ENCODE data around the gene GOLGB1. TPM values are rescaled to one million over a fixed set of nuclear protein-coding genes. Genes with fewer than 3 reads are reported as not detected.

Gene GOLGB1
- total RNA-seq, 1 experiment from 2014 or later, result 31.3 TPM

GRCh38 chr3:121698901-121699300, 50.6 kb downstream of the GOLGB1 start (continued):
- TF ChIP-seq POLR2AphosphoS5 (IDR thresholded peaks at IDR 0.05; ENCODE audit: low read depth, low read length), result no peak

- no peak overlapping the region for H3K4me2 ChIP-seq (ENCODE audit: low read length)
- H3K9me2 ChIP-seq (ENCODE audit: insufficient read depth), result no peaks in the 10 kb centered on the region
- H3K4me3 ChIP-seq (replicated peaks in 1 of 2; ENCODE audit: low read depth in 1 of 2, low read length in 2 of 2), result no peak overlapping the region
- H2AFZ ChIP-seq (ENCODE audit: low read depth, low read length, poor library complexity, severe bottlenecking), result no peak overlapping the region
- intact Hi-C loops (cut with micrococcal nuclease), result no loop called here
- no peaks in the 10 kb centered on the region for H3K4me1 ChIP-seq (ENCODE audit: control insufficient read depth in 1 of 2, insufficient read depth in 2 of 2, low read length in 2 of 2)
- H3K27ac ChIP-seq (ENCODE audit: low read depth, low read length), result no peak overlapping the region
- BruUV-seq (replicated peaks), result no TSS peak
- H3K9ac ChIP-seq (ENCODE audit: low read length), result no peak overlapping the region
- DNase-seq (ENCODE audit: low read depth, low spot score) (no peak), ATAC-seq (no peak)
- TF ChIP-seq ZNF274 (IDR thresholded peaks at IDR 0.05; ENCODE audit: low read depth, low read length) (no peak), ZFX (IDR thresholded peaks at IDR 0.05) (no peak)
- peaks cover 0 to 12% of the 10 kb centered on the region in 2 experiments; a peak in 2 of 4 replicates for H3K36me3 ChIP-seq (ENCODE audit: control insufficient read depth in 1 of 2, insufficient read depth in 2 of 2, low read length in 2 of 2)
- H4K20me1 ChIP-seq (ENCODE audit: insufficient read depth), result no peaks in the 10 kb centered on the region
- POLR2A ChIA-PET, result no interaction called here
- no peaks in the 10 kb centered on the region for H3K9me3 ChIP-seq (ENCODE audit: control insufficient read depth in 1 of 2, insufficient read depth in 1 of 2, low read depth in 1 of 2, low read length in 2 of 2)
- H3K27me3 ChIP-seq (ENCODE audit: insufficient read depth, low read length), result no peaks in the 10 kb centered on the region
- RAD21 ChIA-PET (ENCODE audit: low non-redundant PET in 1 of 2, low total read pairs in 2 of 2, uncharacterized antibody in 2 of 2, unreplicated experiment in 2 of 2), result no interaction called here
- CTCF ChIA-PET, result no interaction called here
- H3K79me2 ChIP-seq (ENCODE audit: insufficient read depth, low read length), result no peaks in the 10 kb centered on the region
Observed at GRCh38 chr3:121698476-121698875, 51.1 kb downstream of the GOLGB1 start.

- RAD21 ChIA-PET (ENCODE audit: low non-redundant PET in 1 of 2, low total read pairs in 2 of 2, uncharacterized antibody in 2 of 2, unreplicated experiment in 2 of 2), result no interaction called here
- CTCF ChIA-PET, result no interaction called here
- TF ChIP-seq ZFX (IDR thresholded peaks at IDR 0.05), result no peak
- no peak for TF ChIP-seq POLR2A (IDR thresholded peaks at IDR 0.05; ENCODE audit: borderline replicate concordance, extremely low read depth, insufficient read depth, insufficient read length)
- TF ChIP-seq SP1 (IDR thresholded peaks at IDR 0.05; ENCODE audit: low read depth), result no peak
- no peak for TF ChIP-seq CTCF (IDR thresholded peaks at IDR 0.05 in 2 of 3, conservative IDR thresholded peaks at IDR 0.05 in 1 of 3; ENCODE audit: borderline replicate concordance in 1 of 3, insufficient read depth in 1 of 3, low read depth in 2 of 3, low read length in 2 of 3)
- TF ChIP-seq SIN3A (IDR thresholded peaks at IDR 0.05; ENCODE audit: low read depth), result no peak
- TF ChIP-seq TCF7L2 (IDR thresholded peaks at IDR 0.05; ENCODE audit: borderline replicate concordance, extremely low read depth, insufficient read depth, insufficient read length), result no peak
- DNase-seq (ENCODE audit: low read depth, low spot score) (no peak), ATAC-seq (no peak)
- no peak overlapping the region for H3K27ac ChIP-seq (ENCODE audit: low read depth, low read length)
- H2AFZ ChIP-seq (ENCODE audit: low read depth, low read length, poor library complexity, severe bottlenecking), result no peak overlapping the region
- no peaks in the 10 kb centered on the region for H3K4me1 ChIP-seq (ENCODE audit: control insufficient read depth in 1 of 2, insufficient read depth in 2 of 2, low read length in 2 of 2)
- H3K79me2 ChIP-seq (ENCODE audit: insufficient read depth, low read length), result no peaks in the 10 kb centered on the region
- peaks cover 0 to 20% of the 10 kb centered on the region in 2 experiments; a peak in 2 of 4 replicates for H3K36me3 ChIP-seq (ENCODE audit: control insufficient read depth in 1 of 2, insufficient read depth in 2 of 2, low read length in 2 of 2)
- H4K20me1 ChIP-seq (ENCODE audit: insufficient read depth), result no peaks in the 10 kb centered on the region
- H3K9me3 ChIP-seq (ENCODE audit: control insufficient read depth in 1 of 2, insufficient read depth in 1 of 2, low read depth in 1 of 2, low read length in 2 of 2), result no peaks in the 10 kb centered on the region
- H3K27me3 ChIP-seq (ENCODE audit: insufficient read depth, low read length), result no peaks in the 10 kb centered on the region
- intact Hi-C loops (cut with micrococcal nuclease), result no loop called here
- H3K4me2 ChIP-seq (ENCODE audit: low read length), result no peak overlapping the region
- no peaks in the 10 kb centered on the region for H3K9me2 ChIP-seq (ENCODE audit: insufficient read depth)
- H3K4me3 ChIP-seq (replicated peaks in 1 of 2; ENCODE audit: low read depth in 1 of 2, low read length in 2 of 2), result no peak overlapping the region
- POLR2A ChIA-PET, result no interaction called here
- no peak overlapping the region for H3K9ac ChIP-seq (ENCODE audit: low read length)
- TSS peak; percentile 17 for BruUV-seq (replicated peaks)
Observed at GRCh38 chr3:121696186-121696585, 53.4 kb downstream of the GOLGB1 start.
